Measurements from ENCODE around the gene NEUROD1.
A peak's percentile ranks its signal among the peaks of the same experiment; 100 is the strongest.
"Not testable (repeated sequence)": the region's sequence is repeated elsewhere in the genome, so short reads cannot be mapped to it uniquely, and the experiment has no call there.

The NEUROD1 gene

DNA sequence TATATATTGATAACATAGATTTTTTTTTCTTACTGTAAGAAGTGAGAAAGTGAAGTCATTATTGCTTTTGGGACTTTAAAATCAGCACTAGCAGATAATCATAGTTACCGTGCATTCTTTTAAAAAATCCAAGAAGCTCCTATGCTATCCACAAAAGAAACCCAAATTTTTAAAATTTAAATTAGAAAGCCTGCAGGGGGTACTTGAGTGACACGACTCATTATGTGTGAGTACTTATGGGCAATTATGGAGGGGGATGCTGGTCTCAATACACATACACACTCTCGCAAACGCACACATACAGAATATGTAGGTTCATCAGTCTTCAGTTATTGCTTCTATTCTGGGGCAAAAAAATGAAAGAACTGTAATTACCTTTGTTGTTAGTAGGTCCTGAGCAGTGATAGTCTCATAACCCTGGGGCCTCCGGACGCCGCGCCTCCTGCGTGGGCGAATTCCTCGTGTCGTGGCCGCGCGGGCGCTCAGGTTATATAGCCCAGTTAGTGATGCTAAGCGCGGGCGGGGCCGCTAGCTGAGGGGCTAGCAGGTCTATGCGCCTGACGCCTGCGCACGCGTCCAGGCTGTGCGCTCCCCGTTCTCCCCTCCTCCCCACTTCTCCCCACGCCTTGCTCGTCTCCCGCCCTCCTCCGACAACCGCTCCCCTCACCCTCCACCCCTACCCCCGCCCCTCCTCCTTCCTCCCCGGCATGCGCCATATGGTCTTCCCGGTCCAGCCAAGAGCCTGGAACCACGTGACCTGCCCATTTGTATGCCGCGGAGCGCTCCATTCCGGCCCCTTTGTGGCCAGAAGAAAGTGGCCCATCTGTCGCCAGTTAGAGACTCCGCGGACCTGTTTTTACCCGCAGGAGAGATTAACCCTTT, at the start of gene NEUROD1:
Gene NEUROD1 (minus strand): TSS at position 463 of the 882 bp plus-strand sequence. CDS start 1,657 bp downstream, outside the sequence.
- peak; percentile 80 for DNase-seq (ENCODE audit: low spot score)

DNA sequence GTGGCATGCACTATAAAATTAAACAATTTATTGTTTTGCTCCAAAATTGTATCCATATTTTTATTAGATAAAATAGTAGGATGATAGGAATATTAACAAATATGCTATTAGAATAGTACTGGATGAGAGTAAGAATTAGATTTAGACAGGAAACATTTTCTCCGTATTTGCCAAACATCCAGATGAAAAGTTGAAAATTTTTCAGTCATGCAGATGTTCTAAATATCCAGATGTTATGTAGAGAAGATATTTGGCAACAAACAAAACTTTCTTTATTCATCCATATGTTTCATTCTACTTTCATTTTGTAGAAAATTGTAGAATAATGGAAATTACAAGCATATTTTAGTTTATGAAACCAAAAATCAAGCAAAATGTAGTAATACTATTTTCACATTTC, 45.2 kb upstream of the NEUROD1 start:
- no peak for DNase-seq (ENCODE audit: low spot score)

DNA sequence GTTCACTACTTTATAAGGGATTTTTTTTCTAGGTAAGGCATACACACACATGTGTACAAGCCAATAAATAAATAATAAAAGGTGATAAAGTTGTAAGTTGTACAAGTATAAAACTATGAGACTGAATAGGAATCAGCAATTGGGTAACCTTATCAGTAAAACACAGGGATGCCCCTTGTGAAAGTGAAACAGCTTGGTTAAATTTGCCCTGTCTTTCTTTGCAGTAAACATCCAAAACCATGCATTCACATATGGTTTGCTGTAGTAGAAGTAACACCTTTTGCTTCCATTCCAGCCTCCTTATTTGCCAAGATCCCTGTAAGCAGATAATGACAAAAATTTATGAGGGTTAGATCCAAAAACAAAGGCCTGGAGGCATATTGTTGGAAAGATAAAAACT, 44.3 kb upstream of the NEUROD1 start:
- DNase-seq (ENCODE audit: low spot score) = no peak

DNA sequence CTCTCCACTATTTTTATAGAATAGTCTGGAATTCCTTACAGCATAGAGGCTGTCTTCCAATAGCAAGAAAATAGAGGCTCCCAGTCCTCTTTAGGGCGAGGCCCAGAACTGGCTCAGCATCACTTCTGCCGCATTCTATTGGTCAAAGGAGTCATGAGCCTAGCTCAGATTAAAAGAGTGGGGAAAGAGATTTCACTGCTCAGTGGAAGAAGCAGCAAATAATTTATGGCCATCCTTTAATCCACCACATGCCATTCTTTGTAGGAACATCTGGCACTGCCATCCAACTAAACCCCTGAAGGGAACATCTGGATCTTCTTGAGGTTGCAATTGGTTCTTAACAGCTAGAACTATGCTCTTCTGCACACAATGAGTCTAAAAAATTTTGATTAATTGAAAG, 43.4 kb upstream of the NEUROD1 start:
- no peak for DNase-seq (ENCODE audit: low spot score)

DNA sequence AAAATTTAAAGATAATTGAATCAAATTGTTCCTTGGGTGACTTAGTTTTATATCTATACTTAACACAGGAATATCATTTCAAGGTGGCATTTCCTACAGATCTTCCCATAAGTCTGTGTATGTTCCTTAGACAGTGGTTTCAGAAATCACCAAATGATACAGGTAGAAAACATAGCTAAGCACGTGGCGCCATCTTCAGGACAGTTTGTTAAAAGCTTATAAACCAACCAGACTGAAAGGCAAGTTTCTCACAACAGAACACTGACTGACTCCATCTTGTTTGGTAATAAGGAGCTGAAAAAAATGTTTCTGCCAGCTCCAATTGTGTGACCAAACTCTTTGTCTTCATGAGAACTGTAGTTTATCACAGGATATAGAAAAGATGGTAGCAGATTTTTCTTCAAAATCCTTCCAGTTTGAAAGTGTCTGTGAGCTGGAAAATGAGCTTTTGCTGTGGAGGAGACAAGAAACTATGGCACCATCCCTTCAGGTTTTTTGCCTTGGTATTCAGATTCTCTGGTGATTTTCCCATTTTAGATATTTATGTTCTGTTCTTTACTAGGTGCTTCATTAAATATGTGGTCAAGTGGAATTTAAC, 34.8 kb upstream of the NEUROD1 start:
- DNase-seq (ENCODE audit: low spot score) = peak; percentile 71

DNA sequence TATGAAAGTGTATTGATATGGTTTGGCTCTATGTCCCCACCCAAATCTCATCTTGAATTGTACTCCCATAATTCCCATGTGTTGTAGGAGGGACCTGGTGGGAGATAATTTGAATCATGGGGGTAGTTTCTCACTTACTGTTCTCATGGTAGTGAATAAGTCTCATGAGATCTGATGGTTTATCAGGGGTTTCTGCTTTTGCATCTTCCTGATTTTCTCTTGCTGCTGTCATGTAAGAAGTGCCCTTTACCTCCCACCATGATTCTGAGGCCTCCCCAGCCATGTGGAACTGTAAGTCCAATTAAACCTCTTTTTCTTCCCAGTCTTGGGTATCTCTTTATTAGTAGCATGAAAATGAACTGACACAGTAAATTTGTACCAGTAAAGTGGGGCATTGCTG, 30.7 kb upstream of the NEUROD1 start:
- not testable (repeated sequence) for DNase-seq (ENCODE audit: low spot score)

DNA sequence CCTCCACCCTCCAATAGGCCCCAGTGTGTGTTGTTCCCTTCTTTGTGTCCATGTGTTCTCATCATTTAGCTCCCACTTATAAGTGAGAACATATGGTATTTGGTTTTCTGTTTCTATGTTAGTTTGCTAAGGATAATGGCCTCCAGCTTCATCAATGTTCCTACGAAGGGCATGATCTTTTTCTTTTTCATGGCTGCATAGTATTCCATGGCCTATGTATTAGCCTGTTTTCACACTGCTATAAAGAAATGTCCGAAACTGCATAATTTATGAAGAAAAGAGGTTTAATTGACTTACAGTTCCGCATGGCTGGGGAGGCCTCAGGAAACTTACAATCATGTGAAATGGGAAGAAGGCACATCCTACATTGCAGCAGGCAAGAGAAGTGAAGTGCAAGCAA, 22.2 kb upstream of the NEUROD1 start:
- not testable (repeated sequence) for DNase-seq (ENCODE audit: low spot score)

DNA sequence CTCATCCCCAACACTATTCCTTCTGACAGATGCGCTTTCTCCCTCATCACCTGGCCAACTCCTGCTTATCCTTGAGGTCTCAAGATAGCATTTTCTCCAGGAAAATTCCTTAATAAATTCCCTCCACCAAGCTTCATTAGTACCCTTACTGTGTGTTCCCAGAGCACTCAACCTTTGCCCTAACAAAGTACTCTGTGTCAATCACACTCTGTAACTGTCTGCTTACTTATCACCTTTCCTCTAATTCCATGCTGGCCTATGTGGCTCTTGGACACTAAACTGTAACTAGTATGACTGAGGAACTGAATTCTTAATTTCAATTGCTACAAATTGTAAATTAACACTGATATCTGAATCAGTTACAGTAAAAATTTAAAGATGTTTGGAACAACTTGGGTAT, 17.9 kb upstream of the NEUROD1 start:
- no peak for DNase-seq (ENCODE audit: low spot score)

DNA sequence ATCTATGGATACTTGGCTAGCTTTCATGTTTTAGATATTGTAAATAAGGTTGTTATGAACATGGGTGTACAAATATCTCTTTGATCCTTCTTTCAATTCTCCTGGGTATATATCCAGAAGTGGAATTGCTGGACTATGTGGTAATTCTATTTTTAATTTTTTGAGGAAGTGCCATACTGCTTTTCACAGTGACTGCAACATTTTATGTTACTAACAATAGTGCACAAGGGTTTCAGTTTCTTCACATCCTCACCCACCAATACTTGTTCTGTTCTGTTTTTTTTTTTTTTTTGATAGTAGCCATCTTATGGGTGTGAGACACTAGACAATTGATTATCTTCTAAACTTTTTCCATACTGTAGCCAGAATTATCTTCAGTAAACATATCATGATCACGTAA, 17.3 kb upstream of the NEUROD1 start:
- no peak for DNase-seq (ENCODE audit: low spot score)

DNA sequence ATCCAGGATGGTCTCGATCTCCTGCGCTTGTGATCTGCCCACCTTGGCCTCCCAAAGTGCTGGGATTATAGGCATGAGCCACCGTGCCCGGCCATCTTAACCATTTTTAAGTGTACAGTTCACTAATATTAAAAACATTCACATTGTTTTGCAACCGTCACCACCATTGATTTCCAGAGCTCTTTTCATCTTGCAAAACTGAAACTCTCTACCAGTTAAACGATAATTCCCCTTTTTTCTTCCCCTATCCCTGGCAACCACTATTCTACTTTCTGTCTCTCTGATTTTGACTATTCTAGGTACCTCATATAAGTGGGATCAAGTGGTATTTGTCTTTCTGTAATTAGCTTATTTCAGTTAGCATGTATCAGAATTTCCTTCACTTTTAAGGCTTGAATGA, 16.8 kb upstream of the NEUROD1 start:
- no peak for DNase-seq (ENCODE audit: low spot score)

DNA sequence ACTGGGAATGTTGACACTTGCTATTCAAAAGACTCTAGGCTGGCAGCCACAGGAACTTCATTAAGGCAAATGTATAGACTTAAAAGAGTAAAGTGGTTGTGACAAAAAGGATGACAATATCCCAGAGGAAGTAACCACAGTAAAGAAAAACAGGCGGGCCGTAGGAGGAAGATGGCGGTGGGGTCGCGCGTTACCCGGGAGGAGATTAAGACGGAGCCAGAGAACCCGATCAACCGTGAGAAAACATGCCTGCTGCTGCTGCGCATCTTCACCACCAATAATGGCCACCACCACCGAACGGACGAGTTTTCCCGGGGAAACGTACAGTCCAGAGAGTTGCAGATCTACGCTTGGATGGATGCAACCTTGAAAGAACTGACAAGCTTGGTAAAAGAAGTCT, 14.0 kb upstream of the NEUROD1 start:
- no peak for DNase-seq (ENCODE audit: low spot score)

DNA sequence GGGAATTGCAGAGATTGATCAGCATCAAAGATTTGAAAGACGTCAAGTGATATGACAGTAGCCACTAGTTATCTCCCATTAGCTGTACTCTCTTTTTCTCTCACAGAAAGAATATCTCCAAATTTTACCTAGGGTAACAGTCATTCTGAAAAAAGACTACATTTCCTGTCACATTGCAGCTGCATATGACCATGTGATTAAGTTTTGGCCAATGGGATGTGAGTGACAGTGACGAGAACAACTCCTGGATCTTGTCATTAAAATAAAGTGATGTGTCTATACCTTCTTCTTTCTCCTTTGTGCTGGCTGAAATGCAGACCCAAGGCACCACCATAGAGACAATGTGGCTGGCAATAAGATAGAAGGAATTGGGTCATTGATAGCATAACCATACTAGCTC, 10.5 kb upstream of the NEUROD1 start:
- no peak for DNase-seq (ENCODE audit: low spot score)

DNA sequence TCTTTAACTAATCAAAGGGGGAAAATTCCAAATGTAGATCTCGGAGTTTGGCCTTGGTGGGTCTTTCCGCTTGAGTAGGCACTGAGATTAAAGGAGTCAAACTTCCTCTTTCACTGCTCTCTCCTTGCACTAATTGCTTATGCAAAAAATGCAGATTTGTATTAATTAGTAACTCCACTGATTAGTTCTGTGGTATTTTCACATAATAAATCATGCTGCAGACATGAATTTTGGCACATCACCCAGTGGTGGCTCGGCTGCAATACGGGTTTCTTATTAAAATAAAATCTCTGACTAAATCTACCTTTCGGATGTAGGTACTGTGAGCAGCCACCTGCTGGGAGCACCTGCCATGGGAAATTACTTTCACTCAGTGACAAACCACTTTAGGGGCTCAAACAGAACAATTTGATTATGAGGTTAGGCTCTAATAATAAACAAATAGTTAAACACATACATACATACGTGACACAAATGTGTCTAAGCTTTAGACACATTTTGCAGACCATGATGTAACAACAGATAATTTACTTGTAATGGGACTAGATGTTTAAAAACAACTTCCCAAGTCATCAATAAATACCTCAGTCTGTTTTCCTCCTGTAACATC, 6.4 kb upstream of the NEUROD1 start:
- no peak for DNase-seq (ENCODE audit: low spot score)

DNA sequence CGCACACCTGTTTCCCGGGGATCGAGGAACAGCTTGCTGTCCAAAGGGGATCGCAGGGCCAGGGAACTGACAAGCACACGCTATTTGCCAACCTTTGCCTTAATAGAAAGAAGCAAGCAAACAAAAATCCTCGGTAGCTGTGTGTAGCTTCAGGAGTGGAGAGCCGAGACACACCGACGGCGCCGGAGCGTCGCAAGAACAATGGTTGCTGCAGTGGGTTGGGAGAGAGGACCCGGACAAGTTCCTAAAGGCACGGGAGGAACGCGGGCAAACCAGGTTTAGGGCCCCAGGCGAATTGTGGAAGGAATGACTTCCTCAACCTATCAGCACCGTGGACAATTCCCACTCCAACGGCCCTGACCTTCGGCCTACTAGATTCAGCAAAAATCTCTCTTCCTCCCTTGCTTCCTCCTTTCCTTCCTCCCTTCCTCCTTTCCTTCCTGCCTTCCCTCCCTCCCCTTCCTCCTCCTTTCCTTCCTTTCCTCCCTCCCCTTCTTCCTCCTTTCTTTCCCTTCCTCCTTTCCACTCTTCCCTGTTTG, 4.9 kb upstream of the NEUROD1 start:
- DNase-seq (ENCODE audit: low spot score) = peak; percentile 66

DNA sequence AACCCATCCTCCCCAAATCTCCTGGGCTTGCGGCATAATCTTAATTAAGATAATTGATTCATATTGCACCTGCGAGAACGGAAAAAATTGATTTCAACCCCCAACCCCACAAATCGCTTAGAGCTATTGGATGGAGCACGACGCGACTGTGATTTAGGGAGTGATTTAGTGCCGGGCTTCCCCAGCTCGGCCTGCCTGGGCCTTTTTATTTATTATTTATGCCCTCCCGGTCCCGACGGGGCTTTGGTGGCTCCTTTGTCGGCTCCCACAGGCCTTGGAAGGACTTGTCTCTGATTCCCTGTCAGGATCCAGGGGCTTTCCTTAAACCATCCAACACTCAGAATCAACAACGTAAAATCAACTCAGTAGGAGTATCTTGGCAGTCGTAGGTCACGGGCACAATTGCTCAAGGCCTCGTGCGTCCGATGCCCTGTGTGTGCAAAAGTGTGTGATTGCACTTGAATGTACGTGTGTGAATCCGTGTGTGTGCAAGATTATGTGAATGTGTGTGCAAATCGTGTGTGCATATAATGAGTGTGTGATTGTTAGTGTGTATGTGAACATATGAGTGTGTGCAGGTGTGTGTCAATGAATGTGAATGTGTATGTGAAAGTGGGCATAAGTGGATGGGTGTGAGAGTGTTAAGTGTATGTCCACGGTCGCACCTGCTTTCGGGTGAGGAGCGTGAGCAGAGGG, 4.3 kb upstream of the NEUROD1 start:
- DNase-seq (ENCODE audit: low spot score) = peak; percentile 47

DNA sequence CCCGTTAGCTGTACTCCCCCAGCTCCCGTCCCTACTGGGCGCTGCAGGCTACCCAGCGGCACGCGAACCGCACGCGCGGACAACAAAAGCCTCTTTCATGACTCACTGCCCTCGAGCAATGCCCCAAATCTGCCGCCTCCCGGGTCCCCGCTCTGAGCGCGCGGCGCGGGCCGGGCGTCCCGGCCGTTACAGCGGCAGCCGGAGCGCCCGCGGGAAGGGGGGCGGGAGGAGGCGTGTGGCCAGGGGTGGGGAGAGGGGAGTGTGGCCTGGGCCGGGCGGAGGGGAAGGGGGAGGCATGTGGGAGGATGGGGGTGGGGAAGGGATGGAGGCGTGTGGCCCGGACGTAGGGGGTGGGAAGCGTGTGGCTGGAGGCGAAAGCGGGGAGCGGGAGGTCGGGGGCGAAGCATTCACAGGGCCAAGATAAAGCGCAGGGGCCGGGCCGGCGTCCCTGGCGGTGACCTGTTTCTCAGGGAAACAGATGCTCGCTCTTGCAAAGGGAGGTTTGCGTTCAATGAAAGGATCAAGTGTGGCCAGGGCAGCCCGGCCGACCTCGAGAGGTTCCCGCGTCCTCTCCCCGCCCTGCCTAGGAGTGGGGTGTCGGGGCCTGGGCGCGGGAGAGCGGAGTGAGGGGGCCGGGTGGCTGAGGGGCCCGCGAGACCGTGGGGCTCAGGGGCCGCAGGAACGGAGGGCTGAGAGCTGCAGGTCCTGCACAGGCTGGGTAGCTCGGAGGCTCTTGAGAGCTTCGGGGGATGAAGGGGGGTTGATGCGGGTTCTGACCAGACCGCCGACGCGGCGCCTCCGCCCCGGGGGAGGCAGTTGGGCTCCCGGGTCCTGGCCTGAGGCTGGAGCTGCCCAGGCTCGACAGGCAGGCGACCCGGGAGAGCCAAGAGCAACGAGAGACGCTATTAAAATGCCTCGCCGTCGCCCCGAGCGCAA, 3.5 kb upstream of the NEUROD1 start:
- peak; percentile 88 for DNase-seq (ENCODE audit: low spot score)

DNA sequence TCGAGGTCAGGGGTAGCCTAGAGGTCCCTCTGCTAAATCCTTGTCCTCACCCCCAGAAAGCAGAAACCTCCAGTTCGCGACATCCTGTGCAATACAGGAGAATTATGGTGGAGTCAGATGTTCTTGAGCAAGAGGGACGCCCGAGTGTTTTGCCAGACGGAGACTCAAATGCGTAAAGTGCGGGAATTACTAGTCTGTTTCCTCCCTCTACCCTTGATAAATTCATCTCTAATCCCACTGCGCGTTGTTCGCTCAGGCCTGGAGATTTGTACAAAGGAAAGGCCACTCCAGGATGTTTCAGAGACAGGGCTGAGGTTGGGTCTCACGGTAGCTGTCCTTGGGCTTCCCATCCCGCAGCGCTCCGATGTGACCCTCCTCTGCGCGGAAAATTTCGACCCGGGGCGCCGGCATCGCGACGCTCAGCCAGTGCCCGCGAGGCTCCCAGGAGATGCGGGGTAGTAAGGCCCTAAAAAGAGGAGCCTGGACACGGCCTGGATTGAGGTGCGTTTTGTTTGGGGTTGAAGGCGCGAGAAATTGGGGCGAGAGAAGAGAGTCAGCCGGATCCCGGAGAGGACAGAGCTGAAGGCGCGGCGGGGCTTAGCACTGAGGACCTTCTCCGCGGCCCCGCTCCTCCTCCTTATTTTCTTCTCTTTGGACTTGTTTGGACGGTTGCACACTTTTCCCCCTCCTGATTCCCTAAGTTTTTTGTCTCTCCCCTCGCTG, 2.6 kb upstream of the NEUROD1 start:
- peak; percentile 50 for DNase-seq (ENCODE audit: low spot score)

DNA sequence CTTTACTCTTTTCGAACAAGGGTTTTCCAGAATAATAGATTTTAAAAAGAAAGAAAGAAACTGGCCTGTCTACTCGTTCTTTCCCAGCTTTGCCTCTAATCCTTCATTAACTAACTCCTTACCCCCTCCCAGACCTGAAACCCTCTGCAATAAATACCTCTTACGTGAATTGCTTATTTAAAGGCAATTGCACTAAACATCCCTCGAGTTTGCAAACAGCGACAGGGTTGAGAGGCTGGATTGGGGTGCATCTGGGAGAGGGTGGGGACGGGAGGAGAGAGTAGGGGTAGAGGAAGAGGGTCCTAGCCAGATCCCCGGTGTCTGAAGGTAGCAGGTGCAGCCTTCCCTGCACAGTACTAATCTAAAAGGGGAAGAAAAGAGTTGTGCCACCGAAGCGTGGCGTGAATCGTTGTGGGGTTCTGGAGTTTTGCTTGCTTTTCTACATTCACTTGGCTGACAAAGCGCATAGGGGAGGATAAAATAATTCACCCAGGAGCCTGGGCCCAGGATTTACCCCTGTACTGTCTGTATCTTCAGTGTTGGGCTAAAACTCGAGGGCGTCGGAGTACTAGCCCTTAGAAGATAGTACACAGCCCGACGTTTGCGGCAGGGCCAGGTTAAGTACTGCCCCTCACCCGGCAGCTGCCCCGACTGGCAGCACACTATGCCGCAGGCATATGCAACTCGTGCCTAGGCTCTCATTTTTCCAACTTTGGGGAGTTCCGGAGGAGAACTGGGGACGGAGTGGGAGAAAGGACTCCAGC, 1.9 kb upstream of the NEUROD1 start:
- no peak for DNase-seq (ENCODE audit: low spot score)

DNA sequence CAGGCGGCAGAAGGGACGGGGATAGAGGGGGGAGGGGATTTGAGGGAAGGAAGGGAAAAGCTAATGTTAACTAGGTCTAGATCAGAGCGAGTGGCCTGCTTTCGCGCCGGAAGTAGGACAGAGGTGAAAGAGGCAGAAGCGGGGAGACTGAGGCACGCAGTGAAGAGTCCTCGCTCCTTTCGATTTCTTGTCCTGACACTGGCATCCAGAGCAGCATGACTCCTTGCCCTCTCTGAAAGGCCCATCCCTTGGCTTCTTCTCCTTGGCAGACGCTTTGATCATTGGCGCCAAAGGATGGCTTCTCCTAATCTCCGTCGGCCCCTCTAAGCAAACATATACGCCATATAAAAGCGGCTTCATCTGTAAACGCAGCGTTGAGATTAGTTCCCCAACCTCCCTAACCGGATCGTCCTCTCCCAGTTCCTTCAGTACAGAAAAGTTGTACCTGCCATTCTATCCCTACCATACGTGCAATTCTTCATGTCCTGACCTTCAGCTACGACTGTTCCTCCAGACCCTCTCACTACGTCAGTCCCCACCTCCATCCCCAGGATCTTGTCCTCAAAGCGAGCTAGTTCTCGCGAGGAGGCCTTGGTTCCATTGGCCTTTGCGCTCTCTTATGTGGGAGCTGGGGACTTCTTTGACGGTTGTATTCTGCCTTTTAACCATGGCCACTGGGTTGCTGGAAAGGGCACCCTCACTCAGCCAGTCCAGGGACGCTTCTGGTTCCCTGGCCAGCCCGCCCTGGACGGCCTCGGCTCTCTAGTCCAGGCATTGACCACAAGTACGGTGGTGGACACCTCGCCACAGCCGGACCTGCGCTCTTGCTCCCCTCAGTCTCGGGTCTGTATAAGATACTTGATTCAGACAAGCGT, 857 bp upstream of the NEUROD1 start:
- DNase-seq (ENCODE audit: low spot score) = peak; percentile 48
